ENCODE measurements around the gene CPNE7. TPM values are rescaled to one million over a fixed set of nuclear protein-coding genes. Genes with fewer than 3 reads are reported as not detected.

Gene CPNE7
- total RNA-seq, 1 donor from 2014 or later, result 2.4 TPM

DNA sequence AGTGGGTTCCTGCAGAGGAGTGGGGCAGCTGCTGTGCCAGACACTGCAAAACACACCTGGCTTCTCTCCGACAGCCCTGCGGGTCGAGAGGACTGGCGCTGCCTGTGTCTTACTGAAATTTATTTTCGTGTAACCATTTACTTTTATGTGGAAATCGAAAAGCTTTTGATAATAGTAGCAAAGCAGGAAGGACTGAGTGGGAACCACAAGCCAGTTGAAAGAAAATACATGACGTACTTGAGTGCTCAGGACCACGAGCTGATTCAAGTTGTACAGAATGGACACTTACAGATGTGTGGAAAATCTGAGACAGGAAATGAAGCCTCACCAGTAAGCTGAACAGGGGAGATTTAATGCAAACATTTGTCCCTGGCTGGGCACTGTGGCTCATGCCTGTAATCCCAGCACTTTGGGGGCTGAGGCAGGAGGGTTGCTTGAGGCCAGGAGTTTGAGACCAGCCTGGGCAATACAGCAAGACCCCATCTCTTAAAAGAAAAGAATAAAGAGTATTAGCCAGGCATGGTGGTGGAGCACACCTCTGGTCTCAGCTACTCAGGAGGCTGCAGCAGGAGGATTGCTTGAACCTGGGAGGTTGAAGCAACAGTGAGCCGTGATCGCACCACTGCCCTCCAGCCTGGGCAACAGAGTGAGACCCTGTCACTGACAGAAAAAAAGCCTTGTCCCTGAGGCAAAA is 26.4 kb upstream of the CPNE7 start:
- no peak for DNase-seq (ENCODE audit: low read depth in 2 of 2)

DNA sequence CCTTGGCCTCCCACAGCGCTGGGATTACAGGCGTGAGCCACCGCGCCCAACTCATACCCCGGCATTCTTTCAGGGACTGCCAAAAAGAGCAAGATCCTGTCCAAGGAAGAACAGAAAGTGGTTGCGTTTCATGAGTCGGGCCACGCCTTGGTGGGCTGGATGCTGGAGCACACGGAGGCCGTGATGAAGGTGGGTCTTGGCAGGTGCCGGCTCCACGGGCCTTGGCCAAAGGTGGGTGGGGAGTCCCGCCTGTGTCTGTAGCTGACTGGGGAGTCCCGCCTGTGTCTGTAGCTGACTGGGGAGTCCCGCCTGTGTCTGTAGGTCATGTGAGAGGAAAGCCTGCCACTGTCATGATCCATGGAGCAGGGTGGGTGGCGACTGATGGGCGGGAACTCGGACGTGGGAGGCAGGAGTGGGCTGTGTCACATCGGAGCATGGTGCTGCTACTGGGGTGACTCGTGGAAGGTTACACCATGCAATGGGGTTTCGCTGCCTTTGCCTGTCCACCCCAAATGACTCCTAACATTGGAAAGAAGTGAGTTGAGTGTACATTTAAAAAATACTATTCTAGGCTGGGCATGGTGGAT is 25.0 kb upstream of the CPNE7 start:
- DNase-seq (ENCODE audit: low read depth in 2 of 2), result no peak

DNA sequence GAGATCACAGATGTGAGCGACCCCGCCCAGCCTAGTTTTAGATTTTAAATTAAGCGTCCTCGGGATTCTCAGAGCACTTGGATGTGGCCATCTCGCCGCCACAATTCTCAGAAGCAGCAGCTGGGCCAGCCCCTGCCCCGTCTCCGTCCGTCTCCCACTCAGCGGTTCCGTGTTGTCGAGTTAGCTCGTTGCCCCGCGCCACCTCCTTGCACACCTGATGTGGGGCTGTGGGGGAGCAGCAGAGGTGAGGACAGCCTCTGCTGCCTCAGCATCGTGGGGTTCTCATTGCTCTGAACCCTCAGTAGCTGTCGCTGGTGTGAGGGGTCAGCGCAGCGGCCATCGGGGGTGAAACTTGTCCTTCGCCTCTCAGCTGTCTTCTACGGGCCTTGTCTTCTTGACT is 23.2 kb upstream of the CPNE7 start:
- DNase-seq (ENCODE audit: low read depth in 2 of 2), result no peak

DNA sequence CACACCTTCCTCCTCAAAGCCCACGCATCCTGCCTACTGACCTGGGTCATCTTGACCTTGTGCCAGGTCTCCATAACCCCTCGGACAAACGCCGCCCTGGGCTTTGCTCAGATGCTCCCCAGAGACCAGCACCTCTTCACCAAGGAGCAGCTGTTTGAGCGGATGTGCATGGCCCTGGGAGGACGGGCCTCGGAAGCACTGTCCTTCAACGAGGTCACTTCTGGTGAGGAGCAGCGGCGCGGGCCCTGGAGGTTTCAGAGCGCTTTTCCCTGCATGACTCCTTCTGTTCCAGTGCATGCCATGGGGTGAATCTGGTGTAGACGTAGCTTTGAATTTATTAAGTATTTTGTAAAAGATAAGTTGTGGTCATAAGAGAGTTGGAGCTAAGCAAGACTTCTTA is 22.6 kb upstream of the CPNE7 start:
- no peak for DNase-seq (ENCODE audit: low read depth in 2 of 2)

DNA sequence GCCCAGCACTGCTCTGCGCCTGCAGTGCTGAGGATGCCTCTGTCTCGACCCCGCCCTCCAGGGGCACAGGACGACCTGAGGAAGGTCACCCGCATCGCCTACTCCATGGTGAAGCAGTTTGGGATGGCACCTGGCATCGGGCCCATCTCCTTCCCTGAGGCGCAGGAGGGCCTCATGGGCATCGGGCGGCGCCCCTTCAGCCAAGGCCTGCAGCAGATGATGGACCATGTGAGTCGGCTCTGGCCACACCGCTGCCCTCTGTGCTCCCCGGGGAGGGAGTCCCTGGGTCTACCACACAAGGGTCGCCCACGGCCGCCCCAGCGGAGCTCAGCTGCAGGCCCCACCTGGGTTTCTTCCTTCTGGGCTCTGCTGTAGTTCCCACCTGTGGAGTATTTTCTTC is 21.8 kb upstream of the CPNE7 start:
- no peak for DNase-seq (ENCODE audit: low read depth in 2 of 2)

DNA sequence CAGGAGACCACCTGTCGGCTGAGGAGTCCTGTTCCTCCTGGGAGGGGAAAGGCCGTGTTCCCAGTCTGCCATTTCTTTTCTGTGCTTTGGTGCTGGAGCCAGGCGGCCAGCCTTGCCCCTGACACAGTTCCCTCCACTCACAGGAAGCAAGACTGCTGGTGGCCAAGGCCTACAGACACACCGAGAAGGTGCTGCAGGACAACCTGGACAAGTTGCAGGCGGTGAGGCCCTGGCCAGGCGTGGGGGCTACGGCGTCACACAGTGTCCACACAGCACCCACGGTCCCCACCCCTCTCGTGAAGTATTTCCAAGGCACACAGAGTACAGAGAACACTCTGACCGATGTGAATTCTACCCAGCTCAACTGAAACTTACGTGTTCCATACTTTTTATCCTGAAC is 21.2 kb upstream of the CPNE7 start:
- DNase-seq (ENCODE audit: low read depth in 2 of 2), result no peak

DNA sequence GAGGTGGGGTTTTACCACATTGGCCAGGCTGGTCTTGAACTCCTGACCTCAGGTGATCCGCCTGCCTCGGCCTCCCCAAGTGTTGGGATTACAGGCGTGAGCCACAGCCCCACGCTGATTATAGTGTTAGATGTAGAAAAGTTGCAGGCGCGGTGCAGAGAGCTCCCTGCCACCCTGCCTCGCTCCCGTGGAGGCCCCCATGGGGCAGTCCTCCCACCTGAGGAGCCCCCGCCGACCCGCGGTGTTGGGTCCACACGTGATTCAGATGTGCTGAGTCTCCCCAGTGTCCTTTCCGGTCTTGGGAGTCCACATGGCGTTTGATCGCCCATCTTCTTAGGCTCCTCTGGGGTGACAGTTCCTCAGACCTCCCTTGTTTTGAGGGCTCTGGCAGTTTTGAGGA is 20.3 kb upstream of the CPNE7 start:
- no peak for DNase-seq (ENCODE audit: low read depth in 2 of 2)

DNA sequence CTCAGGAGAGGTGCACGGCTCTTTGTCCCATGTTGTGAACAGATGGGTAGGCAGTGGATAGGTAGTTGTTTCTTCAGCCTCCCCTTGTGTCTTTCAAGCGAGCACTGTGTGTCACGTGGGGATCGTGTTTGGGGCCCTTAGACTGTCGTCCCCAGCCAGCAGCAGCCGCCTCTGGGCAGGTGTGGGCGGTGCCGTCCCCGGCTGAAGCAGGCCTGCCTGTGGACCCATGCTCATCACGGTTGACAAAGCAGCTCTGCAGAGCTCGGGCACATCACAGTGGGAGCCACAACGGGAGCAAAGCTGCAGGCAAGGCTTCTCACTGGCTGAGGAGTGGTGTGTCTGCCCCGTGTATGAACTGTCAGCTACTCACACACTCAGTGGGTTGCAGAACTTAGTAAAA is 19.8 kb upstream of the CPNE7 start:
- no peak for DNase-seq (ENCODE audit: low read depth in 2 of 2)

DNA sequence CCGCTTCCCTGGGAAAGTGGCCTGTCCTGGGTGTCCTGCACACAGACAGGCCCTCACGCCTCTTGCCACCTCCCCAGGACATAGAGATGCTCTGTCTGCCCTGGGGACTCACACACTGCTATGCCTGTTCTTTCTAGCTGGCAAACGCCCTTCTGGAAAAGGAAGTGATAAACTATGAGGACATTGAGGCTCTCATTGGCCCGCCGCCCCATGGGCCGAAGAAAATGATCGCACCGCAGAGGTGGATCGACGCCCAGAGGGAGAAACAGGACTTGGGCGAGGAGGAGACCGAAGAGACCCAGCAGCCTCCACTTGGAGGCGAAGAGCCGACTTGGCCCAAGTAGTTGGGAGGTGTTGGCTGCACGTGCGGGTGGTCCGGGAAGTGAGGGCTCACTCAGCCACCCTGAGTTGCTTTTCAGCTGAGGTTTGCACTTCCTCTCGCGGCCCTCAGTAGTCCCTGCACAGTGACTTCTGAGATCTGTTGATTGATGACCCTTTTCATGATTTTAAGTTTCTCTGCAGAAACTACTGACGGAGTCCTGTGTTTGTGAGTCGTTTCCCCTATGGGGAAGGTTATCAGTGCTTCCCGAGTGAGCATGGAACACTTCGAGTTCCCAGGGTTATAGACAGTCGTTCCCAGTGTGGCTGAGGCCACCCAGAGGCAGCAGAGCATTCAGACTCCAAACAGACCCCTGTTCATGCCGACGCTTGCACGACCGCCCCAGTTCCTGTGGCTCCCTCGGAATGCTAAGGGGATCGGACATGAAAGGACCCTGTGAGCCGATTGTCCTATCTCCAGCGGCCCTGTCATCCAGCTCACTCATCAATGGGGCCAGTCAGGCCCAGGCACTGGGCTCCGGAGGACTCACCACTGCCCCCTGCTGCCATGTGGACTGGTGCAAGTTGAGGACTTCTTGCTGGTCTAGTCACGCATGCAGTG is 18.5 kb upstream of the CPNE7 start:
- DNase-seq (ENCODE audit: low read depth in 2 of 2), result peak; percentile 75 to 88

DNA sequence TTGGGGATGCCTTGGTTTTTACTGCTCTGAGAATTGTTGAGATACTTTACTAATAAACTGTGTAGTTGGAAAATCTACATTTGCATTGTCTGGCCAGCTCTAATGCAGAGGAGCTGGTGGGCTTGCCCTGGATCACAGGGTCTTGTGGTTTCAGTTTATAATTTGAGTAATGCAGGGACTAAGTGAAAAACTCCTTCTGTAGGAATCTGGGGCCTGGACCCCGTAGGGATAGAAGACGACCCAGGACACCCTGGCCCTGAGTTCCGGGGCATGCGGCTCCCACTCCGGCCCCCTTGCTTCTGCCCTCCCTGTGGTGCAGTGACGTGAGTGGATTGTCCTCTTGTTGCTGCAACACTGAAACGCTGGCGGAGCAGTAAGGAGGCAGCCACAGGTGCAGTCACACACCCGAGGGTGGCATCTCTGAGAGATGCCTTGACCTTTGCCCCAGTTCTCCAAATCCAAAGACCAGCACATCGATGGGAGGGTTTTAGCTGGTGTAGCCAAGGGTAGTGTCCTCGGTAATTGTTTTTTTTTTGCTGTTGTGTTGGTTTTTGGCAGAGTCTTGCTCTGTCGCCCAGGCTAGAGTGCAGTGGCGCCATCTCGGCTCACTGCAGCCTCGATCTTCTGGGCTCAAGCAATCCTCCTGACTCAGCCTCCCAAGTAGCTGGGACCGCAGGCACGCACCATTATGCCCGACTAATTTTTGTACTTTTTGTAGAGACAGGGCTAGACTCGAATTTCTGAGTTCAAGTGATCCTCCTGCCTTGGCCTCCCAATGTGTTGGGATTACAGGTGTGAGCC is 17.7 kb upstream of the CPNE7 start:
- no peak for DNase-seq (ENCODE audit: low read depth in 2 of 2)

DNA sequence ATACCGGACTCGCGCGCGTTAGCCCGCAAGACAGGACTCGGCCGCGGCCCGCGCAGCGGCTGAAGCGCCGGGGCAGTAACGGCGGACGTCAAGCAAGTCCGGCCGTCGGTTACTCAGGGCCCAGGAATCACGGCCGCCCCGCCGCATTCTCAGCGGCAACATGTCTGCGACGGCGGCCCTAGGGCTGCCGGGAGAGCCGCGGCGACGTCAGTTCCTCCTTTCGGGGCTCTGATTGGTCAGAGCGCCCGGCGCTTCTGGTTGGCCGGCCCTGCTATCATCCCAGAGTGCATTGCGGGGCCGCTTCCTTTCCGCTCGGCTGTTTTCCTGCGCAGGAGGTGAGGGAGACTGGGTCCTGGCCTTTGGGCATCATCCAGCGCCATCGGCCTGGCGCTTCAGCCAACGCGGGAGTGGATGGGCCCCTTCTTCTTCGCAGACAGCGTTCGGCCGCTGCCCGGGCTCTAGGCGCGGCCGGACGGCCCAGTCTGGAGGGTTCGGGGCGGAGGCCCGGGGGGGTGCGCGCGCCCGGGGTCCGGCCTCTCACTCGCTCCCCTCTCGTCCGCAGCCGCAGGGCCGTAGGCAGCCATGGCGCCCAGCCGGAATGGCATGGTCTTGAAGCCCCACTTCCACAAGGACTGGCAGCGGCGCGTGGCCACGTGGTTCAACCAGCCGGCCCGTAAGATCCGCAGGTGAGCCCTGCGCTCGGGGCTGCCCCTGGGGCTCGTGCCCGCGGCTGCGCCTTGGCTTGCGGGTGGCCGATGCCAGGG is 15.0 kb upstream of the CPNE7 start, which contains the start of gene RPL13:
Gene RPL13, plus strand, starts transcription at position 305 of the 764 bp plus-strand sequence. Its CDS starts 278 bp downstream, at position 583.
- DNase-seq (ENCODE audit: low read depth in 2 of 2), result peak; percentile 89 to 97

DNA sequence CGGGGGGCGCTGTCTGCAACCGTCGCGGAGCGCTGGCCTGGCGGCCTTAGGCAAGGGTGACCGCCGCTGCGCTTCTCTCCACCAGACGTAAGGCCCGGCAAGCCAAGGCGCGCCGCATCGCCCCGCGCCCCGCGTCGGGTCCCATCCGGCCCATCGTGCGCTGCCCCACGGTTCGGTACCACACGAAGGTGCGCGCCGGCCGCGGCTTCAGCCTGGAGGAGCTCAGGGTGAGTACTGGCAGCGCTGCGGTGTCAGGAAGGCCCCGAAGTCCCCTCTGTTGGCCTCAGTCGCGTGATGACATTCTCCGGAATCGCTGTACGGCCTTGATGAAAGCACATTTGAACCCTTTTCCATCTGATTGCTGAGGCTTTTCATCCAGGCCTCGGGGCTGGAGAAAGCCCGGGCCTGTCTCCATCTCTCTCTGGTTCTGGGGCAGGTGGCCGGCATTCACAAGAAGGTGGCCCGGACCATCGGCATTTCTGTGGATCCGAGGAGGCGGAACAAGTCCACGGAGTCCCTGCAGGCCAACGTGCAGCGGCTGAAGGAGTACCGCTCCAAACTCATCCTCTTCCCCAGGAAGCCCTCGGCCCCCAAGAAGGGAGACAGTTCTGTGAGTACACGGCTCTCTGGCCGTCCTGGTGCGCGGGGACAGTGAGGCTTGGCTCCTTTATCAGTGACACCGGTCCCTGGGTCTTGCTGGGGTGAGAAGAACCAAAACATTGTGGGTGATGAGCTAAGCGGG is 14.2 kb upstream of the CPNE7 start:
- DNase-seq (ENCODE audit: low read depth in 2 of 2), result no peak

DNA sequence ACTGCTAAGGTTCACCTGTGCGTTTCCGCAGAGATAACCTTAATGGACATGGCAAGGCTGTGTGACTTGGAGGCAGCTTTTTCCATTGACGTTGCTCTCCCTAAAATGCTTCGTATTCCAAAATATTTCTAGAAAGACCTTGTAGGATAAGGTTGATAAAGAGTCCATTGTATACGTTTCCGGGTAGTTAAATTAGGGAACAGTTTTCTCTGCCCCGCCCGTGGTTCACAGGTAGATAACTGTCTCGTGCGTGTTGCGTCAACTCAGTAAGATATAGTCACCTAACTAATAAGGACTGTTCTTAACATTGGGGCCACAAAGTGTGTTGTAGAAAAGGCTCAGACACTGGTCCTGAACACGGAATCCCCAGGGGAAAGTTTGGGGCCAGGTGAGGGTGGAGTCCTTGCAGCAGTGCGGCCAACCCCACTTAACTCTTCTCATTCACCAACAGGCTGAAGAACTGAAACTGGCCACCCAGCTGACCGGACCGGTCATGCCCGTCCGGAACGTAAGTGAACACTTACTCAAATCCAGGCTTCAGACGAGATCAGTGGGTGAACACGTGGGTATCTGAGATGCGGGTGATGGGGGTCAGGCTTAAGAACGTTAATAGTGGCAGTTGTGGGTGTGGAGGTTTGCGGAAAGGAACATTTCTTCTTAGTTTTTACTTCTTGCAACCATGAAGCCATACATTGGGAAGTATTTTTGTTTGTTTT is 13.5 kb upstream of the CPNE7 start:
- DNase-seq (ENCODE audit: low read depth in 2 of 2), result no peak

DNA sequence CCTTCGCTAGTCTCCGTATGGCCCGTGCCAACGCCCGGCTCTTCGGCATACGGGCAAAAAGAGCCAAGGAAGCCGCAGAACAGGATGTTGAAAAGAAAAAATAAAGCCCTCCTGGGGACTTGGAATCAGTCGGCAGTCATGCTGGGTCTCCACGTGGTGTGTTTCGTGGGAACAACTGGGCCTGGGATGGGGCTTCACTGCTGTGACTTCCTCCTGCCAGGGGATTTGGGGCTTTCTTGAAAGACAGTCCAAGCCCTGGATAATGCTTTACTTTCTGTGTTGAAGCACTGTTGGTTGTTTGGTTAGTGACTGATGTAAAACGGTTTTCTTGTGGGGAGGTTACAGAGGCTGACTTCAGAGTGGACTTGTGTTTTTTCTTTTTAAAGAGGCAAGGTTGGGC is 12.6 kb upstream of the CPNE7 start:
- DNase-seq (ENCODE audit: low read depth in 2 of 2), result no peak

DNA sequence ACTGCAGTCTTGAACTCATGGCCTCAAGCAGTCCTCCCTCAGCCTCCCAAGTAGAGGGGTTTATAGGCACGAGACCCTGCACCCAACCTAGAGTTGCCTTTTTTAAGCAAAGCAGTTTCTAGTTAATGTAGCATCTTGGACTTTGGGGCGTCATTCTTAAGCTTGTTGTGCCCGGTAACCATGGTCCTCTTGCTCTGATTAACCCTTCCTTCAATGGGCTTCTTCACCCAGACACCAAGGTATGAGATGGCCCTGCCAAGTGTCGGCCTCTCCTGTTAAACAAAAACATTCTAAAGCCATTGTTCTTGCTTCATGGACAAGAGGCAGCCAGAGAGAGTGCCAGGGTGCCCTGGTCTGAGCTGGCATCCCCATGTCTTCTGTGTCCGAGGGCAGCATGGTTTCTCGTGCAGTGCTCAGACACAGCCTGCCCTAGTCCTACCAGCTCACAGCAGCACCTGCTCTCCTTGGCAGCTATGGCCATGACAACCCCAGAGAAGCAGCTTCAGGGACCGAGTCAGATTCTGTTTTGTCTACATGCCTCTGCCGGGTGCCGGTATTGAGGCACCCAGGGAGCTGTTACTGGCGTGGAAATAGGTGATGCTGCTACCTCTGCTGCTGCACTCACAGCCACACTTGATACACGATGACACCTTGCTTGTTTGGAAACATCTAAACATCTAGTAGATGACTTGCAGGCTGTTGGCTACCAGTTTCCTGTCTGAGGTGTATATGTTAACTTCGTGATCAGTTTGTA is 11.7 kb upstream of the CPNE7 start:
- no peak for DNase-seq (ENCODE audit: low read depth in 2 of 2)

DNA sequence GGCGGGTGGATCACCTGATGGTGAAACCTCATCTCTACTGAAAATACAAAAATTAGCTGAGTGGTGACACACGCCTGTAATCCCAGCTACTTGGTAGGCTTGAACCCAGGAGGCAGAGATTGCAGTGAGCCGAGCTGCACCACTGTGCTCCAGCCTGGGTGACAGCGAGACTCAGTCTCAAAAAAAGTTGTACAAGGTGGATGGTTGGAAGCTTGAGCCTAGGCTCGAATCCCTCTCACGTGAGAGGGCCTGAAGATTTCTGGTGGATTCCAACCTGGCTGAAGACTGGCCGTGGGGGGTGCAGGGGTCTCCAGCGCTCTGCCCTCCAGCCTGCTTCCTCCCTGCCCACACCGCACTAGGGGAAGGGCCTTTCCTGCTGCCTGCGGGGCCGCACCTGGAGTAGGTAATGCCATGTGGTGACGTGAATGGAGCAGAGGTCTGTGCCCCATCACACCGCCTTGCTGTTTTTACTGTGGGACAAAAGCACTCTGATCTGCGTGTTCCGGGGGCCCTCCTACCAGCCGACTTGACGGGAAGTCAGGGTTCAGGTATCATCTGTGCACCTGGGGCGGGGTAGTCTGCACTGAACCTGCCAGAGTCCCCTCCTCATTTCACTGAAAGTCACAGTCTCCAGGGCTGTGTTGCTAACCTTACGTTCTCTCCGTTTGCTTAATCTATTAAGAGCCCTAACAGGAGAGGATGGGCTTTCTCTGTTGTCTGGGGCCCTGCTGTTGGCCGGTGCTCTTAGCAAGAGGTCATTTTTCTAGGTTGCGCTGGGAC is 10.9 kb upstream of the CPNE7 start:
- DNase-seq (ENCODE audit: low read depth in 2 of 2), result no peak

DNA sequence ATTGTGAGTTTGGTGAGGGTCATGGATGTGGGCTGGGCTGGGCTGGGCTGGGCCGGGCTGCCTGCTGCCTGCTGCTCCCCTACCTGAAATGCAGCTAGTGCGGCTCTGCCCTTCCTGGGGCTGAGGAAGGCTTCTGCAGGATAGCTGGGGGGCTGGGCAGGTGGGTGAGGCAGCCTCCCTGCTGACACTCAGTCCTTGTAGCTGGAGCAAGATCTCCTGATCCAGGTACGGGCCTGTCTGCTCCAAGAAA is 10.4 kb upstream of the CPNE7 start:
- no peak for DNase-seq (ENCODE audit: low read depth in 2 of 2)

Data from dermis microvascular lymphatic vessel endothelial cell (primary cell).